H9 (cell line): Measurements from ENCODE around the gene CLEC20A. TPM values are rescaled to one million over a fixed set of nuclear protein-coding genes. Genes with fewer than 3 reads are reported as not detected.

Source experiments
- DNase-seq: peaks from one replicate; pipeline ENCODE4 v3.0.0-alpha.2; 2017
- H2AFZ ChIP-seq: one replicate; pipeline ENCODE4 v1.6.1; 2013; ENCODE audit warnings: mild to moderate bottlenecking, low read length, control low read depth, moderate library complexity
- H2AK5ac ChIP-seq: 2 replicates; pipeline ENCODE4 v1.6.1; 2013; ENCODE audit warnings: low read length, control low read depth, mixed read lengths; ENCODE audit not compliant: insufficient read length
- H2BK120ac ChIP-seq: one replicate; pipeline ENCODE4 v1.6.1; 2013; ENCODE audit warnings: low read depth, mild to moderate bottlenecking, low read length, control low read depth, inconsistent platforms; ENCODE audit not compliant: poor library complexity, severe bottlenecking
- H2BK12ac ChIP-seq: 2 replicates; pipeline ENCODE4 v1.6.1; 2013; ENCODE audit warnings: low read length, control low read depth, mixed read lengths, low read depth; ENCODE audit not compliant: insufficient read length
- H2BK15ac ChIP-seq: 2 replicates; pipeline ENCODE4 v1.6.1; 2013; ENCODE audit warnings: low read depth, low read length, control low read depth
- H2BK20ac ChIP-seq: one replicate; pipeline ENCODE4 v1.6.1; 2013; ENCODE audit warnings: low read depth, mild to moderate bottlenecking, low read length, control low read depth, inconsistent platforms; ENCODE audit not compliant: poor library complexity, severe bottlenecking
- H2BK5ac ChIP-seq: 2 replicates; pipeline ENCODE4 v1.6.1; 2013; ENCODE audit warnings: low read length, control low read depth, mixed read lengths; ENCODE audit not compliant: insufficient read length
- H3K14ac ChIP-seq: 2 replicates; pipeline ENCODE4 v1.6.1; 2013; ENCODE audit warnings: low read length, control low read depth; ENCODE audit not compliant: insufficient read depth
- H3K18ac ChIP-seq: 2 replicates; pipeline ENCODE4 v1.6.1; 2013; ENCODE audit warnings: low read depth, mild to moderate bottlenecking, mixed read lengths, low read length, control low read depth; ENCODE audit not compliant: insufficient read length
- H3K23ac ChIP-seq: 2 replicates; pipeline ENCODE4 v1.6.1; 2013; ENCODE audit warnings: low read length, control low read depth, mixed read lengths, low read depth; ENCODE audit not compliant: insufficient read length
- H3K23me2 ChIP-seq: 2 replicates; pipeline ENCODE4 v1.6.1; 2013; ENCODE audit warnings: low read depth, mild to moderate bottlenecking, mixed read lengths, low read length, control low read depth; ENCODE audit not compliant: insufficient read length, poor library complexity, severe bottlenecking
- H3K27ac ChIP-seq: 2 replicates; pipeline ENCODE4 v1.5.1; 2013; ENCODE audit warnings: low read length, control low read depth, mixed read lengths, low read depth; ENCODE audit not compliant: insufficient read length
- H3K27me3 ChIP-seq: 2 replicates; pipeline ENCODE4 v1.6.1; 2013; ENCODE audit warnings: low read length, control low read depth, inconsistent platforms; ENCODE audit not compliant: insufficient read depth
- H3K4ac ChIP-seq: 2 replicates; pipeline ENCODE4 v1.6.1; 2013; ENCODE audit warnings: low read depth, mild to moderate bottlenecking, control low read depth, inconsistent platforms, low read length, moderate library complexity
- H3K4me1 ChIP-seq: 2 replicates; pipeline ENCODE4 v1.6.1; 2013; ENCODE audit warnings: low read length, control low read depth, inconsistent platforms; ENCODE audit not compliant: insufficient read depth
- H3K4me2 ChIP-seq: 2 replicates; pipeline ENCODE4 v1.6.1; 2013; ENCODE audit warnings: low read length, control low read depth, mixed read lengths; ENCODE audit not compliant: insufficient read length, insufficient read depth
- H3K56ac ChIP-seq: 2 replicates; pipeline ENCODE4 v1.6.1; 2013; ENCODE audit warnings: low read depth, mild to moderate bottlenecking, mixed read lengths, low read length, control low read depth; ENCODE audit not compliant: insufficient read length
- H3K79me1 ChIP-seq: 2 replicates; pipeline ENCODE4 v1.6.1; 2013; ENCODE audit warnings: low read depth, mild to moderate bottlenecking, moderate library complexity, low read length, control low read depth, inconsistent platforms; ENCODE audit not compliant: insufficient read depth, poor library complexity, severe bottlenecking
- H3K79me2 ChIP-seq: 2 replicates; pipeline ENCODE4 v1.6.1; 2013; ENCODE audit warnings: low read length, control low read depth, inconsistent platforms; ENCODE audit not compliant: insufficient read depth
- H3K9ac ChIP-seq: 2 replicates; pipeline ENCODE4 v1.6.1; 2013; ENCODE audit warnings: low read length, control low read depth, mixed read lengths; ENCODE audit not compliant: insufficient read length; ENCODE audit errors: extremely low read depth
- H3K9me3 ChIP-seq: one replicate; pipeline ENCODE4 v1.6.1; 2013; ENCODE audit warnings: low read depth, low read length, inconsistent platforms; ENCODE audit not compliant: control insufficient read depth
- H3T11ph ChIP-seq: one replicate; pipeline ENCODE4 v1.6.1; 2013; ENCODE audit warnings: mild to moderate bottlenecking, low read length, control low read depth, inconsistent platforms
- H4K20me1 ChIP-seq: one replicate; pipeline ENCODE4 v1.6.1; 2013; ENCODE audit not compliant: control insufficient read depth, insufficient read length, insufficient read depth
- H4K5ac ChIP-seq: 2 replicates; pipeline ENCODE4 v1.6.1; 2013; ENCODE audit warnings: low read depth, mild to moderate bottlenecking, mixed read lengths, low read length, control low read depth; ENCODE audit not compliant: insufficient read length
- H4K8ac ChIP-seq: replicated peaks from 2 replicates; pipeline ENCODE4 v1.6.1; 2013; ENCODE audit warnings: low read length, control low read depth, mixed read lengths, low read depth; ENCODE audit not compliant: insufficient read length
- H4K91ac ChIP-seq: 2 replicates; pipeline ENCODE4 v1.6.1; 2013; ENCODE audit warnings: low read depth, mild to moderate bottlenecking, moderate library complexity, mixed read lengths, low read length, control low read depth; ENCODE audit not compliant: insufficient read length
- H3K27ac Mint-ChIP-seq, 3 experiments: 2 replicates in 2 of 3; 3 replicates in 1 of 3; pipeline ENCODE4 v1.8.0; 2020 to 2021; ENCODE audit warnings: mixed read lengths in 3 of 3, mild to moderate bottlenecking in 1 of 3, moderate library complexity in 1 of 3
- H3K27me3 Mint-ChIP-seq: 2 replicates; pipeline ENCODE4 v1.8.0; 2021; ENCODE audit warnings: low read depth, mild to moderate bottlenecking, moderate library complexity, mixed read lengths
- H3K36me3 Mint-ChIP-seq, 3 experiments: 2 replicates in 2 of 3; 3 replicates in 1 of 3; pipeline ENCODE4 v1.8.0; 2020 to 2021; ENCODE audit warnings: low read depth in 3 of 3, mixed read lengths in 3 of 3; ENCODE audit not compliant: insufficient read depth in 1 of 3
- H3K4me1 Mint-ChIP-seq, 2 experiments: 2 replicates each; pipeline ENCODE4 v1.8.0; 2020; ENCODE audit warnings: mixed read lengths in 2 of 2
- H3K4me3 Mint-ChIP-seq, 2 experiments: 2 replicates in 1 of 2; 3 replicates in 1 of 2; pipeline ENCODE4 v1.8.0; 2020 to 2021; ENCODE audit warnings: mild to moderate bottlenecking in 2 of 2, mixed read lengths in 2 of 2, moderate library complexity in 1 of 2
- H3K9me3 Mint-ChIP-seq, 2 experiments: 2 replicates in 1 of 2; 3 replicates in 1 of 2; pipeline ENCODE4 v1.8.0; 2020; ENCODE audit warnings: mild to moderate bottlenecking in 2 of 2, mixed read lengths in 2 of 2, moderate library complexity in 1 of 2
- WGBS: extraction: QIAGEN DNeasy Blood & Tissue Kit; methylation state at CpG from one replicate; pipeline ENCODE4 v1.1.7; 2013; ENCODE audit warnings: missing lambda C conversion rate, low lambda C conversion rate, mixed read lengths; ENCODE audit not compliant: insufficient read length; ENCODE audit errors: extremely low coverage; 5-methylcytosine and 5-hydroxymethylcytosine counted together
- total RNA-seq: library from RNA; stranded (reverse); gene quantifications from 2 replicates; pipeline ENCODE4 v1.2.1, GENCODE V29; 2021
- TF ChIP-seq, protein P1 (sequence below): fragments of 200-600 bp; sonication (generic); conservative IDR thresholded peaks from 3 replicates; pipeline ENCODE4 v1.8.0; 2021; ENCODE audit warnings: antibody characterized with exemption, mild to moderate bottlenecking

The CLEC20A gene
- total RNA-seq, 1 experiment from 2014 or later: not detected

DNA sequence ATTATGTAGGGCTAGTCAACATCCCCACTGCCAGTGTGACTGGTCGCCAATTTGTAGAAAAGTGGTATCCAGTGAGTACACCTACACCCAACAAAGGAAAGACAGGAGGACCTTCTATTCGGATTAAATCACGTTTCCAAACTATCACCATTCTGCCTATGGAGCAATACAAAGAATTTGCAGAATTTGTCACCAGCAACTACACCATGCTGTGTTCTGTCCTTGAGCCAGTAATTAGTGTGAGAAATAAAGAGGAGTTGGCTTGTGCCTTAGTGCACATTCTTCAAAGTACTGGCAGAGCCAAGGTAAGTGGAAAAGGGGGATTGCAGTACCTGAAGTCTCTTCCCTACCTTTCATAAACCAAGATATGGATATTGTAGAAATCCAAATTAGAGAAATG lies 53.8 kb downstream of the CLEC20A start:
- H2BK120ac ChIP-seq: no peak overlapping the region
- H3K27ac ChIP-seq: no peak overlapping the region
- no peak overlapping the region for H2BK20ac ChIP-seq
- no peak overlapping the region for H3K4me3 Mint-ChIP-seq
- H3K79me2 ChIP-seq: no peaks in the 10 kb centered on the region
- H3K27ac Mint-ChIP-seq: no peak overlapping the region
- H3K23me2 ChIP-seq: no peaks in the 10 kb centered on the region
- H3K4ac ChIP-seq: no peak overlapping the region
- H3T11ph ChIP-seq: no peak overlapping the region
- H4K20me1 ChIP-seq: no peaks in the 10 kb centered on the region
- peaks cover 9 to 19% (median 18%) of the 10 kb centered on the region in 3 experiments; a peak in 6 of 7 replicates for H3K36me3 Mint-ChIP-seq
- TF ChIP-seq, protein P1, sequence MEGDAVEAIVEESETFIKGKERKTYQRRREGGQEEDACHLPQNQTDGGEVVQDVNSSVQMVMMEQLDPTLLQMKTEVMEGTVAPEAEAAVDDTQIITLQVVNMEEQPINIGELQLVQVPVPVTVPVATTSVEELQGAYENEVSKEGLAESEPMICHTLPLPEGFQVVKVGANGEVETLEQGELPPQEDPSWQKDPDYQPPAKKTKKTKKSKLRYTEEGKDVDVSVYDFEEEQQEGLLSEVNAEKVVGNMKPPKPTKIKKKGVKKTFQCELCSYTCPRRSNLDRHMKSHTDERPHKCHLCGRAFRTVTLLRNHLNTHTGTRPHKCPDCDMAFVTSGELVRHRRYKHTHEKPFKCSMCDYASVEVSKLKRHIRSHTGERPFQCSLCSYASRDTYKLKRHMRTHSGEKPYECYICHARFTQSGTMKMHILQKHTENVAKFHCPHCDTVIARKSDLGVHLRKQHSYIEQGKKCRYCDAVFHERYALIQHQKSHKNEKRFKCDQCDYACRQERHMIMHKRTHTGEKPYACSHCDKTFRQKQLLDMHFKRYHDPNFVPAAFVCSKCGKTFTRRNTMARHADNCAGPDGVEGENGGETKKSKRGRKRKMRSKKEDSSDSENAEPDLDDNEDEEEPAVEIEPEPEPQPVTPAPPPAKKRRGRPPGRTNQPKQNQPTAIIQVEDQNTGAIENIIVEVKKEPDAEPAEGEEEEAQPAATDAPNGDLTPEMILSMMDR: no peak
- no peaks in the 10 kb centered on the region for H3K9me3 ChIP-seq
- no peak overlapping the region for H3K23ac ChIP-seq
- H2BK15ac ChIP-seq: no peak overlapping the region
- H3K27me3 Mint-ChIP-seq: no peaks in the 10 kb centered on the region
- no peak overlapping the region for H3K18ac ChIP-seq
- H4K5ac ChIP-seq: no peak overlapping the region
- H3K4me1 Mint-ChIP-seq: peaks cover 5 to 7% of the 10 kb centered on the region in 2 experiments
- WGBS: no CpG with 5 or more reads among the region's 3 CpGs
- no peak overlapping the region for H2AFZ ChIP-seq
- no peak overlapping the region for H3K14ac ChIP-seq
- no peak overlapping the region for H4K8ac ChIP-seq
- no peak overlapping the region for H2AK5ac ChIP-seq
- no peak overlapping the region for H3K56ac ChIP-seq
- no peaks in the 10 kb centered on the region for H3K4me1 ChIP-seq
- H3K27me3 ChIP-seq: no peaks in the 10 kb centered on the region
- no peaks in the 10 kb centered on the region for H3K79me1 ChIP-seq
- H3K9me3 Mint-ChIP-seq: no peaks in the 10 kb centered on the region
- no peak overlapping the region for H3K4me2 ChIP-seq
- DNase-seq: no peak
- no peak overlapping the region for H2BK5ac ChIP-seq
- no peak overlapping the region for H3K9ac ChIP-seq
- H4K91ac ChIP-seq: no peak overlapping the region
- no peak overlapping the region for H2BK12ac ChIP-seq
